Measurements from ENCODE around the gene USP33. TPM values are rescaled to one million over a fixed set of nuclear protein-coding genes. Genes with fewer than 3 reads are reported as not detected.
A peak's percentile ranks its signal among the peaks of the same experiment; 100 is the strongest.
"Not testable (repeated sequence)": the region's sequence is repeated elsewhere in the genome, so short reads cannot be mapped to it uniquely, and the experiment has no call there.

Gene USP33
- polyA plus RNA-seq, 2 donors, result 14.3 to 15.7 TPM

DNA sequence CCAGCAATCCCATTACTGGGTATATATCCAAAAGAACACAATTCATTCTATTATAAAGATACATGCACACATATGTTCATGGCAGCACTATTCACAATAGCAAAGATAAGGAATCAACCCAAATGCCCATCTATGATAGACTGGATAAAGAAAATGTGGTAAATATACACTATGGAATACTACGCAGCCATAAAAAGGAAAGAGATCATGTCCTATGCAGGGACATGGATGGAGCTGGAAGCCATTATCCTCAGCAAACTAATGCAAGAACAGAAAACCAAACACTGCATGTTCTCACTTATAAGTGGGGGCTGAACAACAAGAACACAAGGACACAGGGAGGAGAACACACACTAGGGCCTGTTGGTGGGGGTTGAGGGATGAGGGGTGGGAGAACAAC is 60.0 kb downstream of the USP33 start:
- H3K27me3 ChIP-seq (ENCODE audit: control insufficient read depth in 1 of 2, insufficient read depth in 2 of 2, low read length in 2 of 2), result not testable (repeated sequence)

GRCh38 chr1:77697441-77697840 is 62.2 kb downstream of the USP33 start:
- Histone ChIP-seq H3K27ac (ENCODE audit: low read depth in 2 of 2, low read length in 1 of 2) (no peak overlapping the region), H3K27me3 (ENCODE audit: control insufficient read depth in 1 of 2, insufficient read depth in 2 of 2, low read length in 2 of 2) (no peaks in the 10 kb centered on the region), H3K9me3 (ENCODE audit: control insufficient read depth in 2 of 2, insufficient read depth in 1 of 2, low read depth in 1 of 2, low read length in 1 of 2) (no peaks in the 10 kb centered on the region), H3K4me3 (ENCODE audit: low read depth in 1 of 2, low read length in 2 of 2) (no peak overlapping the region), H3K36me3 (ENCODE audit: control insufficient read depth in 2 of 2, insufficient read depth in 2 of 2, low read length in 1 of 2) (peaks cover 0 to 5% of the 10 kb centered on the region in 2 donors), H3K4me1 (ENCODE audit: control insufficient read depth in 2 of 2, insufficient read depth in 2 of 2, low read length in 1 of 2) (no peaks in the 10 kb centered on the region)
- 92 to 98% methylated on average over 3 of the region's 3 CpGs for WGBS, 2 donors

More for the DNA sequence above, 60.0 kb downstream of the USP33 start:
- 97 to 100% methylated on average over 1 of the region's 1 CpG for WGBS, 2 donors
- H3K4me3 ChIP-seq (ENCODE audit: low read depth in 1 of 2, low read length in 2 of 2); H3K36me3 ChIP-seq (ENCODE audit: control insufficient read depth in 2 of 2, insufficient read depth in 2 of 2, low read length in 1 of 2); H3K4me1 ChIP-seq (ENCODE audit: control insufficient read depth in 2 of 2, insufficient read depth in 2 of 2, low read length in 1 of 2); H3K27ac ChIP-seq (ENCODE audit: low read depth in 2 of 2, low read length in 1 of 2); H3K9me3 ChIP-seq (ENCODE audit: control insufficient read depth in 2 of 2, insufficient read depth in 1 of 2, low read depth in 1 of 2, low read length in 1 of 2): not testable (repeated sequence)

- H3K4me3 ChIP-seq (ENCODE audit: low read depth in 1 of 2, low read length in 2 of 2), result no peak overlapping the region
- H3K4me1 ChIP-seq (ENCODE audit: control insufficient read depth in 2 of 2, insufficient read depth in 2 of 2, low read length in 1 of 2), result no peaks in the 10 kb centered on the region
- no peak overlapping the region for H3K27ac ChIP-seq (ENCODE audit: low read depth in 2 of 2, low read length in 1 of 2)
- H3K27me3 ChIP-seq (ENCODE audit: control insufficient read depth in 1 of 2, insufficient read depth in 2 of 2, low read length in 2 of 2), result no peaks in the 10 kb centered on the region
- 89 to 92% methylated on average over 3 of the region's 3 CpGs for WGBS, 2 donors
- H3K9me3 ChIP-seq (ENCODE audit: control insufficient read depth in 2 of 2, insufficient read depth in 1 of 2, low read depth in 1 of 2, low read length in 1 of 2), result no peaks in the 10 kb centered on the region
- H3K36me3 ChIP-seq (ENCODE audit: control insufficient read depth in 2 of 2, insufficient read depth in 2 of 2, low read length in 1 of 2), result no peaks in the 10 kb centered on the region
Measured at GRCh38 chr1:77688939-77689338, 70.7 kb downstream of the USP33 start.

DNA sequence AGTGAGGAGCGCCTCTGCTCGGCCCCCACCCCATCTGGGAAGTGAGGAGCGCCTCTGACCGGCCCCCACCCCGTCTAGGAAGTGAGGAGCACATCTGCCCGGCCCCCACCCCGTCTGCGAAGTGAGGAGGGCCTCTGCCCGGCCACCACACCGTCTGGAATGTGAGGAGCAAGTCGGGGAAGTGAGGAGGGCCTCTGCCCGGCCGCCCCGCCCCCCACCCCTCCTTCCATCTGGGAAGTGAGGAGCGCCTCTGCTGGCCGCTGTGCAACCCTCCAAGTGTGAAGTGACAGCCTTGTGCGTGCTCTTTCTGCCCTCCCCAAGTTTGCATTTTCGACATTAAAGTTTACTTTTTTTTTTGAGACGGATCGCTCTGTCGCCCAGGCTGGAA is 72.1 kb downstream of the USP33 start:
- no peak overlapping the region for H3K27ac ChIP-seq (ENCODE audit: low read depth in 2 of 2, low read length in 1 of 2)
- no peak overlapping the region for H3K4me3 ChIP-seq (ENCODE audit: low read depth in 1 of 2, low read length in 2 of 2)
- WGBS, 2 donors, result 42 to 50% methylated on average over 20 to 21 of the region's 21 CpGs
- H3K4me1 ChIP-seq (ENCODE audit: control insufficient read depth in 2 of 2, insufficient read depth in 2 of 2, low read length in 1 of 2), result no peaks in the 10 kb centered on the region
- H3K27me3 ChIP-seq (ENCODE audit: control insufficient read depth in 1 of 2, insufficient read depth in 2 of 2, low read length in 2 of 2), result no peaks in the 10 kb centered on the region
- H3K36me3 ChIP-seq (ENCODE audit: control insufficient read depth in 2 of 2, insufficient read depth in 2 of 2, low read length in 1 of 2), result no peaks in the 10 kb centered on the region
- no peaks in the 10 kb centered on the region for H3K9me3 ChIP-seq (ENCODE audit: control insufficient read depth in 2 of 2, insufficient read depth in 1 of 2, low read depth in 1 of 2, low read length in 1 of 2)

DNA sequence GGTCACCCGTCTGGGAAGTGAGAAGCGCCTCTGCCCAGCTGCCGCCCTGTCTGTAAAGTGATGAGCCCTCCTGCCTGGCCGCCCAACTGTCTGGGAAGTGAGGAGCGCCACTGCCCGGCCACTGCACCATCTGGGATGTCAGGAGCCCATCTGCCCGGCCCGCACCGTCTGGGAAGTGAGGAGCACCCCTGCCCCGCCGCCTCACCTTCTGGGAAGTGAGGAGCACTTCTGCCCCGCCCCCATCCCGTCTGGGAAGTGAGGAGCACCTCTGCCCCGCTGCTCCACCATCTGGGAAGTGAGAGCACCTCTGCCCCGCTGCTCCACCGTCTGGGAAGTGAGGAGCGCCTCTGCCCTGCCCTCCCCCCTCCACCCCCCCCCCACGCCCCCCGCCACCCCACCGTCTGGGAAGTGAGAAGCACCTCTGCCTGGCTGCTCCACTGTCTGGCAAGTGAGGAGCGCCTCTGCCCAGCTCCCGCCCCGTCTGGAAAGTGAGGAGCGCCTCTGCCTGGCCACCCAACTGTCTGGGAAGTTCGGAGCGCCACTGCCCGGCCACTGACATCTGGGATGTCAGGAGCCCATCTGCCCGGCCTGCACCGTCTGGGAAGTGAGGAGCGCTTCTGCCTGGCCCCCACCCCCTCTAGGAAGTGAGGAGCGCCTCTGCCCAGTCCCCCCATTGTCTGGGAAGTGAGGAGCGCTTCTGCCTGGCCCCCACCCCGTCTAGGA is 72.7 kb downstream of the USP33 start:
- H3K4me1 ChIP-seq (ENCODE audit: control insufficient read depth in 2 of 2, insufficient read depth in 2 of 2, low read length in 1 of 2), result no peaks in the 10 kb centered on the region
- 90 to 94% methylated on average over 27 to 33 of the region's 33 CpGs for WGBS, 2 donors
- no peaks in the 10 kb centered on the region for H3K9me3 ChIP-seq (ENCODE audit: control insufficient read depth in 2 of 2, insufficient read depth in 1 of 2, low read depth in 1 of 2, low read length in 1 of 2)
- no peaks in the 10 kb centered on the region for H3K27me3 ChIP-seq (ENCODE audit: control insufficient read depth in 1 of 2, insufficient read depth in 2 of 2, low read length in 2 of 2)
- no peak overlapping the region for H3K4me3 ChIP-seq (ENCODE audit: low read depth in 1 of 2, low read length in 2 of 2)
- no peaks in the 10 kb centered on the region for H3K36me3 ChIP-seq (ENCODE audit: control insufficient read depth in 2 of 2, insufficient read depth in 2 of 2, low read length in 1 of 2)
- H3K27ac ChIP-seq (ENCODE audit: low read depth in 2 of 2, low read length in 1 of 2), result no peak overlapping the region

DNA sequence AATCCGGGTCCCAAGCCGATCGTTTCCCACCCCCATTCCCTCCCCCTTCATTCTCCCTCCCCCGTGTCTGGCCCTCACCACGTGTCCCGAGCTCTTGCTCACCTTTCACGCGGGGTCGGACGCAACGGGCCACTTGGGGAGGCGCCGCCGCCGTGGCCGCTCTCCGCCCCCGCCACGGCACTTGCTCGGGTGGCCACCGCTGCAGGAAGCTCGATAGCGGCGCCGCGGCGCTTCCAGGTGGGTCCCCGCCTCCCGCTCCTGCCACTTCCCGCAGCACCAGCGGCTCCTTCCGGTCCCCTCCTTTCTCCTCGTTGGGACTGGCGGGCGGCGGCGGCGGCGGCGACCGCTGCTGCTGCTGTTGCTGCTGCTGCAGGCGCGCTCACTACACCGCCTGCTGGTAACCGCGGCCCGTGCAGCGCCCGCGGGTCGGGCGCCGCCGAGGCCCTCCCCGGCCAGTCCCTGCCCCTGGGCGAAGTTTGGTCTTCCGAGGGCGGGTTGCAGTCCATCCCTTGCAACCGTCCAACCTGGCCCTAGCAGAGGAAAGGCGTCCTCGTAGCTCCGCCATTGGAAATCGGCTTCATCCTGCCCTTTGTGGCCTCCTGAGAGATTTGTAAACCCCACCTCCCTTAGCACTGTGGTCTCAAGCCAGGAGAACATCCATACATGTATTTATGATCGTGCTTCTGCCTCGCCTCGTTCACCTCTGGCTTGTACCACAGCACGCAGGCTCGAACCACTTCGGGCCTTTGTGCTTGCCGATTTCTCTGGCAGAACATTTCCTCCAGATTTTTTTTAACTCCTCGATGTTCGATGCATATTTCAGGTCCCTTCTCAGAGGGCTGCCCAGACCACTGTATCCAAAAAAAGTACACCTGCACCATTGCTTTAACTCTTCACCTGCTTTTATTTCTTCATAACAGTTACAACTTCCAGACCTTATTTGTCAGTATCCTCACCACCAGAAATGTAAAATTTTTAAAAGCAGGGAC is 76.2 kb downstream of the USP33 start:
- H3K27me3 ChIP-seq (ENCODE audit: control insufficient read depth in 1 of 2, insufficient read depth in 2 of 2, low read length in 2 of 2), result no peaks in the 10 kb centered on the region
- WGBS, 2 donors, result 0 to 1% methylated on average over 55 to 72 of the region's 72 CpGs

GRCh38 chr1:77682460-77683159 is 77.0 kb downstream of the USP33 start, which contains the start of gene ZZZ3:
ZZZ3 (minus strand) TSS chr1:77682658; CDS start chr1:77633354, 49,304 bp downstream.
- Histone ChIP-seq H3K36me3 (ENCODE audit: control insufficient read depth in 2 of 2, insufficient read depth in 2 of 2, low read length in 1 of 2) (no peaks in the 10 kb centered on the region), H3K27ac (ENCODE audit: low read depth in 2 of 2, low read length in 1 of 2) (peak within 1 kb of the TSS; percentile 92 to 98), H3K9me3 (ENCODE audit: control insufficient read depth in 2 of 2, insufficient read depth in 1 of 2, low read depth in 1 of 2, low read length in 1 of 2) (no peaks in the 10 kb centered on the region), H3K4me1 (ENCODE audit: control insufficient read depth in 2 of 2, insufficient read depth in 2 of 2, low read length in 1 of 2) (no peaks in the 10 kb centered on the region), H3K4me3 (ENCODE audit: low read depth in 1 of 2, low read length in 2 of 2) (peak within 1 kb of the TSS; percentile 80 to 96), H3K27me3 (ENCODE audit: control insufficient read depth in 1 of 2, insufficient read depth in 2 of 2, low read length in 2 of 2) (no peaks in the 10 kb centered on the region)
- 0 to 1% methylated on average over 49 to 56 of the region's 56 CpGs for WGBS, 2 donors

More for the DNA sequence above, 76.2 kb downstream of the USP33 start:
- H3K4me1 ChIP-seq (ENCODE audit: control insufficient read depth in 2 of 2, insufficient read depth in 2 of 2, low read length in 1 of 2), result no peaks in the 10 kb centered on the region
- no peaks in the 10 kb centered on the region for H3K36me3 ChIP-seq (ENCODE audit: control insufficient read depth in 2 of 2, insufficient read depth in 2 of 2, low read length in 1 of 2)
- peak overlapping the region; percentile 92 to 98 for H3K27ac ChIP-seq (ENCODE audit: low read depth in 2 of 2, low read length in 1 of 2)
- H3K4me3 ChIP-seq (ENCODE audit: low read depth in 1 of 2, low read length in 2 of 2), result peak overlapping the region; percentile 80 to 96
- H3K9me3 ChIP-seq (ENCODE audit: control insufficient read depth in 2 of 2, insufficient read depth in 1 of 2, low read depth in 1 of 2, low read length in 1 of 2), result no peaks in the 10 kb centered on the region

DNA sequence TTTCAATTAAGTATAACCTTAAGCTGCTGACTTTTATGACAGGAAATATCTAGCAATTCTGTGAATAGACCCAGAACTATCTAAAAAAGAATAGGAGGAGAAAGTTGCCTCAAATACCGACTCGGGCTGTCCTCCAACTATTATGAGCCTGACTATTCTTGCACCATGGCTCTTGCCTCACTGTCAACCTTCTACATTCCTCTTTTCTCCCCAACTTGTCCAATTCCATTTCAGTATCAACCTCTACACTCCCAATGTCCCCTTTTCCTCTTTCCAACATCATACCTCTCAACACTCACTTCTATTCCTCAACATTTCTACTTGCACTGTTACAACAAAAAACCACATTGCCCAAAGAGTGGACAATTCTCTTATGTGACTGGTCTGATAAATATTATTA is 79.5 kb downstream of the USP33 start:
- Histone ChIP-seq H3K4me1 (ENCODE audit: control insufficient read depth in 2 of 2, insufficient read depth in 2 of 2, low read length in 1 of 2) (peaks cover 0 to 2% of the 10 kb centered on the region in 2 donors), H3K9me3 (ENCODE audit: control insufficient read depth in 2 of 2, insufficient read depth in 1 of 2, low read depth in 1 of 2, low read length in 1 of 2) (no peaks in the 10 kb centered on the region), H3K27me3 (ENCODE audit: control insufficient read depth in 1 of 2, insufficient read depth in 2 of 2, low read length in 2 of 2) (no peaks in the 10 kb centered on the region), H3K36me3 (ENCODE audit: control insufficient read depth in 2 of 2, insufficient read depth in 2 of 2, low read length in 1 of 2) (peaks cover 0 to 2% of the 10 kb centered on the region in 2 donors), H3K27ac (ENCODE audit: low read depth in 2 of 2, low read length in 1 of 2) (no peak overlapping the region), H3K4me3 (ENCODE audit: low read depth in 1 of 2, low read length in 2 of 2) (no peak overlapping the region)
- WGBS, 2 donors, result 74 to 75% methylated on average over 2 of the region's 2 CpGs
